Astrocyte of the hippocampus (primary cell): ENCODE data around the gene TOMM20.
"Not testable (repeated sequence)": the region's sequence is repeated elsewhere in the genome, so short reads cannot be mapped to it uniquely, and the experiment has no call there.

ENCODE experiments used
- DNase-seq: peaks from one replicate; pipeline ENCODE4 v3.0.0; 2011; ENCODE audit warnings: low read depth, low spot score

The TOMM20 gene

GRCh38 chr1:235079443-235080296 is 49.0 kb downstream of the TOMM20 start:
- no peak for DNase-seq

- no peak for DNase-seq
Measured at GRCh38 chr1:235078480-235079381, 49.9 kb downstream of the TOMM20 start.

- DNase-seq: no peak
Measured at GRCh38 chr1:235077571-235078479, 50.8 kb downstream of the TOMM20 start.

- no peak for DNase-seq
Measured at GRCh38 chr1:235077163-235077540, 51.5 kb downstream of the TOMM20 start.

GRCh38 chr1:235076504-235077162 is 52.0 kb downstream of the TOMM20 start:
- DNase-seq: no peak

- DNase-seq: no peak
Measured at GRCh38 chr1:235075777-235076308, 52.8 kb downstream of the TOMM20 start.

GRCh38 chr1:235075048-235075776 is 53.4 kb downstream of the TOMM20 start:
- DNase-seq: peak; percentile 91

- DNase-seq: peak; percentile 73
Measured at GRCh38 chr1:235074523-235075047, 54.1 kb downstream of the TOMM20 start.

GRCh38 chr1:235073968-235074522 is 54.6 kb downstream of the TOMM20 start:
- no peak for DNase-seq

GRCh38 chr1:235073331-235073967 is 55.2 kb downstream of the TOMM20 start:
- peak; percentile 32 for DNase-seq

- DNase-seq: not testable (repeated sequence)
Measured at GRCh38 chr1:235072577-235072976, 56.1 kb downstream of the TOMM20 start.

GRCh38 chr1:235072096-235072495 is 56.5 kb downstream of the TOMM20 start:
- DNase-seq: no peak

GRCh38 chr1:235070819-235071218 is 57.8 kb downstream of the TOMM20 start:
- no peak for DNase-seq

GRCh38 chr1:235069577-235070563 is 58.8 kb downstream of the TOMM20 start:
- peak; percentile 84 for DNase-seq

- no peak for DNase-seq
Measured at GRCh38 chr1:235069176-235069575, 59.5 kb downstream of the TOMM20 start.

- DNase-seq: peak; percentile 79
Measured at GRCh38 chr1:235068158-235069121, 60.2 kb downstream of the TOMM20 start.
